Right atrium auricular region (tissue), 2 donors: Measurements from ENCODE around the gene GCN1. TPM values are rescaled to one million over a fixed set of nuclear protein-coding genes. Genes with fewer than 3 reads are reported as not detected.

ENCODE experiments used
- DNase-seq: peaks from one replicate; pipeline ENCODE4 v3.0.0-alpha.2; 2019; ENCODE audit warnings: low spot score
- H3K27ac ChIP-seq, 2 donors: fragments of 200-600 bp; sonication (generic); 1 replicate in 1 of 2; 2 replicates in 1 of 2; pipeline ENCODE4 v1.5.1; 2016 to 2019
- H3K27me3 ChIP-seq, 2 donors: fragments of 200-600 bp; sonication (generic); one replicate each; pipeline versions ENCODE4 v1.5.1 to v1.6.0; 2017 to 2019
- H3K36me3 ChIP-seq: fragments of 200-600 bp; sonication (generic); one replicate; pipeline ENCODE4 v1.5.1; 2016
- H3K4me1 ChIP-seq, 2 donors: fragments of 200-600 bp; sonication (generic); one replicate each; pipeline versions ENCODE4 v1.5.1 to v1.6.0; 2017 to 2019
- H3K4me3 ChIP-seq, 2 donors: fragments of 200-600 bp; sonication (generic); 1 replicate in 1 of 2; 2 replicates in 1 of 2; pipeline ENCODE4 v1.5.1; 2017 to 2019; ENCODE audit warnings: mild to moderate bottlenecking in 1 of 2, moderate library complexity in 1 of 2
- H3K9me3 ChIP-seq, 2 donors: fragments of 200-600 bp; sonication (generic); one replicate each; pipeline ENCODE4 v1.5.1; 2019
- microRNA-seq, 2 donors: library from miRNA; unstranded; fragments of <30 nt; microRNA quantifications; one replicate each; pipeline ENCODE4, GENCODE V29; 2016 to 2017; ENCODE audit warnings: borderline number of aligned reads in 2 of 2, borderline replicate concordance in 1 of 2
- total RNA-seq, 2 donors: library from RNA; depleted of rRNA; stranded (reverse); fragments of >200 nt; gene quantifications; one replicate each; pipeline ENCODE4 v1.1.0, GENCODE V29; 2016
- TF ChIP-seq, protein P1 (sequence below), 2 donors: fragments of 200-600 bp; sonication (generic); IDR thresholded peaks; one replicate each; pipeline ENCODE4 v1.5.1; 2019; ENCODE audit warnings: antibody characterized with exemption in 2 of 2

GCN1 gene
- total RNA-seq, 2 donors from 2014 or later, result 28.3 to 36.0 TPM

DNA sequence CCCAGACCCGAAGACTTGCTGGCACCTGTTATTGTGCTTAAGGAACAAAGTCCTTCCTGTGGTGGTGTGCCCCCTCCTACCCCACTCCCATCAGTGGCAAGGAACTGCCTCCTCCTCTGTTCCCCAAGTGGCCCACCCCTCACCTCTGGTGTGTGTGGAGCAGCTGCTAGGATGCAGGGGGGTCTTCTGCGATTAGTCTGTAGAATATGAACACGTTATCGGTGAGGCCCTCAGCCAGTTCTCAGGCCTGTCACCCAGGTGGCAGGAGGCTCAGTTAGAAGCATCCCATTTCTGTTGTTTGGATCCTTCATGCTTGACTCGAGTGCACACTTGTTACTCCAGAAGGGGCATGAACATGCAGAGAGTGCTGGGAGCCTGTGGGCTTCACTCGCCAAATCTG lies 117.3 kb downstream of the GCN1 start:
- no peak overlapping the region for H3K27ac ChIP-seq
- TF ChIP-seq, protein P1, sequence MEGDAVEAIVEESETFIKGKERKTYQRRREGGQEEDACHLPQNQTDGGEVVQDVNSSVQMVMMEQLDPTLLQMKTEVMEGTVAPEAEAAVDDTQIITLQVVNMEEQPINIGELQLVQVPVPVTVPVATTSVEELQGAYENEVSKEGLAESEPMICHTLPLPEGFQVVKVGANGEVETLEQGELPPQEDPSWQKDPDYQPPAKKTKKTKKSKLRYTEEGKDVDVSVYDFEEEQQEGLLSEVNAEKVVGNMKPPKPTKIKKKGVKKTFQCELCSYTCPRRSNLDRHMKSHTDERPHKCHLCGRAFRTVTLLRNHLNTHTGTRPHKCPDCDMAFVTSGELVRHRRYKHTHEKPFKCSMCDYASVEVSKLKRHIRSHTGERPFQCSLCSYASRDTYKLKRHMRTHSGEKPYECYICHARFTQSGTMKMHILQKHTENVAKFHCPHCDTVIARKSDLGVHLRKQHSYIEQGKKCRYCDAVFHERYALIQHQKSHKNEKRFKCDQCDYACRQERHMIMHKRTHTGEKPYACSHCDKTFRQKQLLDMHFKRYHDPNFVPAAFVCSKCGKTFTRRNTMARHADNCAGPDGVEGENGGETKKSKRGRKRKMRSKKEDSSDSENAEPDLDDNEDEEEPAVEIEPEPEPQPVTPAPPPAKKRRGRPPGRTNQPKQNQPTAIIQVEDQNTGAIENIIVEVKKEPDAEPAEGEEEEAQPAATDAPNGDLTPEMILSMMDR (IDR thresholded peaks at IDR 0.05), result no peak
- H3K36me3 ChIP-seq, result no peaks in the 10 kb centered on the region
- H3K4me1 ChIP-seq, result no peaks in the 10 kb centered on the region
- H3K9me3 ChIP-seq, result no peaks in the 10 kb centered on the region
- H3K27me3 ChIP-seq, result no peaks in the 10 kb centered on the region
- H3K4me3 ChIP-seq, result no peak overlapping the region
- DNase-seq, result no peak

Small RNA genes within 50 kb of the gene (microRNA-seq; reads per million reads assigned to microRNA genes)
- 0 reads per million in 2 donors for gene MIR4498

Other genes starting within 250 kb of the GCN1 start
- 10 to 100 TPM in 1 of 2 donors, 1 to 10 TPM in 1; 9.8 to 47.2 TPM for gene BICDL1, start 205.5 kb downstream of the GCN1 start, total RNA-seq
- gene RAB35, start 78.0 kb downstream of the GCN1 start, total RNA-seq, result 10 to 100 TPM; 13.4 to 17.6 TPM
- 1,000 to 10,000 TPM in 1 of 2 donors, 100 to 1,000 TPM in 1; 846 to 1,862 TPM for gene RPLP0, start 6.4 kb upstream of the GCN1 start, total RNA-seq
- 10 to 100 TPM; 34.7 to 76.7 TPM for gene PXN, start 71.0 kb upstream of the GCN1 start, total RNA-seq
- gene RNU4-2, start 97.2 kb upstream of the GCN1 start, total RNA-seq, result not detected
- not detected for gene RNU4-1, start 98.5 kb upstream of the GCN1 start, total RNA-seq
- 1 to 10 TPM; 3.1 to 5.6 TPM for gene SIRT4, start 107.6 kb upstream of the GCN1 start, total RNA-seq
- not detected for gene PLA2G1B, start 133.1 kb upstream of the GCN1 start, total RNA-seq
- 1 to 10 TPM in 1 of 2 donors, under 1 TPM in 1; 0.93 to 2.9 TPM for gene MSI1, start 174.4 kb upstream of the GCN1 start, total RNA-seq
- gene COX6A1, start 243.4 kb upstream of the GCN1 start, total RNA-seq, result 100 to 1,000 TPM; 190 to 291 TPM